GM11168 (cell line): ENCODE results near the gene ONECUT3.

ENCODE experiments used
- in situ Hi-C: fragments of 300-500 bp; cut with MboI; formaldehyde crosslinking; loops from one replicate; pipeline ENCODE4 v1.12.0; 2022; ENCODE audit warnings: low sequenced_read_pairs; ENCODE audit not compliant: unreplicated experiment

The ONECUT3 gene

DNA sequence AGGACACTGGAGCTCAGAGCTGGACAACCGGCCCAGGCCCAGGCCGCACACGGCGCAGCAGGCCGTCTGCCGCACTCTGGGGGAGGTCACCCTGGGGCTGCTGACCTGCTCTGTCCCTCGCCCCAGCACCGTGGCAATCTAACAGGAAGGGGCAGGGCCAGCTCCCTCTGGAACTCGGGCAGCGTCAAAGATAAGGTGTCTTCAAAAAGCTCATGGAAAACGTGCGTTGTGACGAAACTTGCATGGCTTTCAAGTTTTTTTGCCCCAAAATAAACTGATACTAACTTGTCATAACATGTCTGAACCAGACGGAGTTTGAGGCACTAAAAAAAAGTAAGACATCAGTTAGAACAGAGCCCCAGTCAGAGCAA, 70.9 kb downstream of the ONECUT3 start:
- in situ Hi-C loops = no loop called here

DNA sequence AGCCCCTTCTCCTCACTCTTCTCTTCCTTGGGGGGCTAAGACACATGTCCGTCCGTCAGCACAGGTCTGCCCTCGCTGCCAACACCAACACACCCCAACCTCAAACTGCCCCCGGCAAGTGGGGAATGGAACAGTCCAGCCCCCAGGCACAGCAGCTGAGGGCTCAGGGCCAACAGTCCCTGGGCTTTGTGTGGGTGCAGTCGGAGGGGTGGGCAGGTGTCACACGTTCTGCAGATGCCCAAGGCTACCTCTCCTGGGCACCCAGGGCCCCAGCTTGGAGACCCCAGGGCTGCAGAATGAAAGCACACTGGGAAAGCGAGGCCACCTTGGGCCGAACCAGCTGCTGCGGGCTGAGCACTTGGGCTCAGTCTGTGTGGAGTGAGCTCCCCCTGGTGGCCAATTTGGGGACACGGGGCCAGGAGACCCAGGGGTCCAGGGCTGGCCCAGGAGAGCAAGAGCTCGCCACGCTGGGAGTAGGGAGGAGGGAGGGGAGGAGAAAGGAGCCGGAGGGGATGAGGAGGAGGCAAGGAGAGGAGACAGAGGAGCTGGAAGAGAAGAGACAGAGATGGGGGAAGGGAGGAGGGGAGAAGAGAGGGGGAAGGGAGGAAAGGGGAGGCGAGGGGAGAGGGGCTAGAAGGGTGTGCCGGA, 72.7 kb downstream of the ONECUT3 start:
- in situ Hi-C loops = no loop called here

DNA sequence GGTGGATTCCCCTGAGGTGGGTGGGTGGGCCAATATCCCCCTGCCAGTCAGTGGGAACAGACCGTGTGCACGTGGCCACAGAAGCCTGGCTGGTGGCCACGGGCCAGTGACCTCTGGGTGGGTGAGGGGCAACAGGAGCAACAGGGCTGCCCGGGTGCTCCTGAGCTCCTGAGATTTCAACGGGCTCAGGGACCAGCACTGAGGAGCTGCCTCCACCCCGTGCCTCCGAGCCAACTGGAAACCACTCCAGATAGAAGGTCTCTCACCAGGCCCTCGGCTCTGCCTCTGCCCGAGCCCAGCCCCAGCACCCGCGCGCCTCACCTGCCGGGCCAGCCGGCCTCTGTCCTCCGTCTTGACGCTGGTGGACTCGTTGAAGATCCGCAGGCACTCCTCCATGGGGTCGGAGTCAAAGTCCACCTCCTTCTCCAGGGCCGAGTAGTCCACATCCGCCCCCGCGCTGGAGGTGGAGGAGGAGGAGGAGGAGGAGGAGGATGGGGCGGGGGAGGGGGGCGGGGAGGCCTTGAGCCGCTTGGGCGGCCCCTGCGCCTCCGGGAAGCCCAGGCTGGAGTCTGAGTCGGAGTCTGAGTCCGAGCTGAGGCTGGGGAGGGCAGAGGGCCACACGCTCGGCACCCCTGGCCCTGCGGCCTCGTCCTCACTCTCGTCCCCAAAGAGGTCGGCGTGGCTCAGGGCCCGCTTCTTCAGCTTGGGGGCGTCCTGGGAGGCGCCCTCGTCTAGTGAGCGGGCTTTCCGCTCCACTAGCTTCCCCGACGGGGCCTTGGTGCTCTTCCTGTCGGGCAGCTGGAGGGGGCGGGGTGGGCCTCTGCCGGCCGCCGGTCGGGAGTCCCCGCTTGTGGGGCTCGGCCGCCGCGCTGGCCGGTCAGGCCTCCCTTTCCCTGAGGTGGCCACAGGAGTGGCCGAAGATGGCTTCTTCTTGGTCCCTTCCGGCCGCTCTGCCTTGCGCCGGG, 73.5 kb downstream of the ONECUT3 start:
- in situ Hi-C loops = no loop called here

DNA sequence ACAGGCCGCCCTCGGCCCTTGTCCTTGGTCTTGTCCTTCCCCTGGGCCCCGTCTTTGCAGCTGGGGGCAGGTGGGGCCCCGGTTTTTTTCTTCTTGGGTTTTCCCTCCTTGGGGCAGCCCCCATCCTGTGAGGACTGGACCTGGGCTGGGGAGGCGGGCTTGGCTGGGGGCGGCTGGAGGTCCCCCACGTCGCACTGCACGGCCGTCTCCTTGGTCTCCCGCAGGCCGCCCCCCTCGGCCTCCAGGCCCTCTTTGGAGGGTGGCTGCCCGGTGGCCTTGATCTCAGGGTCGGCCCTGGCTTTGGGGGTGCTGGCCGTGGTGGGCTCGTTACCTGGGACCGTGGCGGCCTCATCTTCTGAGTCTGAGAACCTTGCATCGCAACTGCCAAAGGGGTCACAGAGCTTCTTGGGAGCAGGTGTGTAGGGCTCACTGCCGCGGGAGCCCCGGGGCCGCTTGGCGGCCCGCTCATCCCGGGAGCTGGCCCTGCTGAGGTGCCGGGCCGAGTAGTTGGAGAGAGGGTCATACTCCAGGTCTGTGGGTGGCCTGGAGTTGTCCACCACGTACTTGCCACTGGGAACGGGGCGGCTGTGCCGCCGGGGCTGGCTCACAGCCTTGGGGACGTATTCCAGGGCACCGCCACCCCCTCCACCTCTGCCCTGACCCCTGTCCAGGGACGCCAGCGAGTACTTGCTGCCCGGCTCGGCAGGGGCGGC, 74.4 kb downstream of the ONECUT3 start:
- in situ Hi-C loops = no loop called here

GRCh38 chr19:1828279-1829238, 75.3 kb downstream of the ONECUT3 start:
- in situ Hi-C loops = no loop called here

DNA sequence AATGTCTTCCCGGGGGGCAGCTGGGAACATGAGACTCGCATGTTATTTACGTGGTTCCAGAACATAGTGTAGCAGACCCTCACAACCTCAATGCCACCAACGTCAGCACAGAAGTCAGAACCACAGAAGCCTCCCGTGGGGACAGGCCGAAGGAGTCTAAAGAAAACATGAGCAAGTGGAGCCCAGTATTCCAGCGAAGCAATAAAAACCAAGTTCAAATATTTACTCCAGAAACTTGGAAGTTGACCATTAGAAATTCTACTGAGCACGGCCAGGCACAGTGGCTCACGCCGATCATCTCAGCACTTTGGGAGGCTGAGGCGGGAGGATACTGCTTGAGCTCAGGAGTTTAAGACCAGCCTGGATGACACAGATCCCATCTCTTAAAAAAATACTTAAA, 76.7 kb downstream of the ONECUT3 start:
- in situ Hi-C loops = no loop called here

- in situ Hi-C loops = no loop called here
Observed at GRCh38 chr19:1830568-1830967, 77.3 kb downstream of the ONECUT3 start.
